Peyer's patch (tissue), 4 donors: ENCODE results near the gene SLC23A2.

Experiments
- POLR2A ChIP-seq, 2 donors: fragments of 450-650 bp; IDR thresholded peaks; one replicate each; pipeline ENCODE4 v1.5.1; 2017; ENCODE audit warnings: antibody characterized with exemption in 2 of 2, mild to moderate bottlenecking in 2 of 2, moderate library complexity in 2 of 2
- TF ChIP-seq, protein P1 (sequence below), 6 experiments: fragments of 450-650 bp in 4 of 6; fragments of 200-600 bp in 2 of 6; sonication (generic) in 1 of 6; IDR thresholded peaks; one replicate each; pipeline ENCODE4 v1.5.1; 2017 to 2019; ENCODE audit warnings: antibody characterized with exemption in 6 of 6, mild to moderate bottlenecking in 3 of 6, moderate library complexity in 1 of 6

DNA sequence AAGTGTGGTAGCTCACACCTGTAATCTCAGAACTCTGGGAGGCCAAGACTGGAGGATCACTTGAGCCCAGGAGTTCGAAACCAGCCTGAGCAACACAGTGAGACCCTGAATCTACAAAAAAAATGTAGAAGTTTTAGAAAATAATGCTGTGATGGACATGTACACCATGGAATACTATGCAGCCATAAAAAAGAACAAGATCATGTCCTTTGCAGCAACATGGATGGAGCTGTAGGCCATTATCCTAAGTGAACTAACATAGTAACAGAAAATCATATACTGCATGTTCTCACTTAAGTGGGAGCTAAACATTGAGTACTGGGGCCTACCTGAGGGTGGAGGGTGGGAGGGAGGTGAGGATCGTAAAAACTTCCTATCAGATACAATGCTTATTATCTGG is 168.8 kb downstream of the SLC23A2 start:
- TF ChIP-seq, protein P1, sequence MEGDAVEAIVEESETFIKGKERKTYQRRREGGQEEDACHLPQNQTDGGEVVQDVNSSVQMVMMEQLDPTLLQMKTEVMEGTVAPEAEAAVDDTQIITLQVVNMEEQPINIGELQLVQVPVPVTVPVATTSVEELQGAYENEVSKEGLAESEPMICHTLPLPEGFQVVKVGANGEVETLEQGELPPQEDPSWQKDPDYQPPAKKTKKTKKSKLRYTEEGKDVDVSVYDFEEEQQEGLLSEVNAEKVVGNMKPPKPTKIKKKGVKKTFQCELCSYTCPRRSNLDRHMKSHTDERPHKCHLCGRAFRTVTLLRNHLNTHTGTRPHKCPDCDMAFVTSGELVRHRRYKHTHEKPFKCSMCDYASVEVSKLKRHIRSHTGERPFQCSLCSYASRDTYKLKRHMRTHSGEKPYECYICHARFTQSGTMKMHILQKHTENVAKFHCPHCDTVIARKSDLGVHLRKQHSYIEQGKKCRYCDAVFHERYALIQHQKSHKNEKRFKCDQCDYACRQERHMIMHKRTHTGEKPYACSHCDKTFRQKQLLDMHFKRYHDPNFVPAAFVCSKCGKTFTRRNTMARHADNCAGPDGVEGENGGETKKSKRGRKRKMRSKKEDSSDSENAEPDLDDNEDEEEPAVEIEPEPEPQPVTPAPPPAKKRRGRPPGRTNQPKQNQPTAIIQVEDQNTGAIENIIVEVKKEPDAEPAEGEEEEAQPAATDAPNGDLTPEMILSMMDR (IDR thresholded peaks at IDR 0.05) = no peak
- no peak for TF ChIP-seq POLR2A (IDR thresholded peaks at IDR 0.05)
